ENCODE measurements around the gene ATE1. TPM values are rescaled to one million over a fixed set of nuclear protein-coding genes. Genes with fewer than 3 reads are reported as not detected.
A peak's percentile ranks its signal among the peaks of the same experiment; 100 is the strongest.

ATE1 gene
- total and polyA plus RNA-seq, 8 donors = 2.8 to 15.4 (median 8.5) TPM

DNA sequence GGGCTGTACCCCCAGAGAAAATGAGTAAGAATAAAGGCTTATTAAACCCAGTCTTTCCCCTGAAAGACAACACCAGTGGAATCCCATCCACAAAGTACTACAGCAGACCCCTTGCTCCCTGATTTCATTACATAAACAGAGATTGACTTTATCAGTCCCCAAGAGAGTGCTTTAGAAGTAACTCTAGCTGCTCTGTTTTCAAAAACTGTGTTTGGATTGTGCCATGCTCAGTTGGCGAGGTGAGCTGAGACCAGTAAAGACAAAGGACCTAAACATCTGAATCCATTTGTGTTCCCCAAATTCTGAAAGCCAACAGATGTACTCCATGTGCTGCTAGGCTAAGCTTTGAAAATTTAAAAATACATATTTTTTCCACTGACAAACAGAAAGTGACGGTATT is 127.0 kb downstream of the ATE1 start:
- Histone ChIP-seq H3K4me1 (no peaks in the 10 kb centered on the region), H3K4me3 (no peak overlapping the region), H3K36me3 (no peaks in the 10 kb centered on the region), H3K27ac (no peak overlapping the region), H3K27me3 (no peaks in the 10 kb centered on the region), H3K9me3 (no peaks in the 10 kb centered on the region)
- DNase-seq = no peak
- no peak for ATAC-seq
- intact Hi-C loops (cut with DNase I) = no loop called here
- no peak for FAIRE-seq
- 95 to 96% methylated on average over 2 of the region's 2 CpGs for WGBS, 2 donors
- TF ChIP-seq, protein P1, sequence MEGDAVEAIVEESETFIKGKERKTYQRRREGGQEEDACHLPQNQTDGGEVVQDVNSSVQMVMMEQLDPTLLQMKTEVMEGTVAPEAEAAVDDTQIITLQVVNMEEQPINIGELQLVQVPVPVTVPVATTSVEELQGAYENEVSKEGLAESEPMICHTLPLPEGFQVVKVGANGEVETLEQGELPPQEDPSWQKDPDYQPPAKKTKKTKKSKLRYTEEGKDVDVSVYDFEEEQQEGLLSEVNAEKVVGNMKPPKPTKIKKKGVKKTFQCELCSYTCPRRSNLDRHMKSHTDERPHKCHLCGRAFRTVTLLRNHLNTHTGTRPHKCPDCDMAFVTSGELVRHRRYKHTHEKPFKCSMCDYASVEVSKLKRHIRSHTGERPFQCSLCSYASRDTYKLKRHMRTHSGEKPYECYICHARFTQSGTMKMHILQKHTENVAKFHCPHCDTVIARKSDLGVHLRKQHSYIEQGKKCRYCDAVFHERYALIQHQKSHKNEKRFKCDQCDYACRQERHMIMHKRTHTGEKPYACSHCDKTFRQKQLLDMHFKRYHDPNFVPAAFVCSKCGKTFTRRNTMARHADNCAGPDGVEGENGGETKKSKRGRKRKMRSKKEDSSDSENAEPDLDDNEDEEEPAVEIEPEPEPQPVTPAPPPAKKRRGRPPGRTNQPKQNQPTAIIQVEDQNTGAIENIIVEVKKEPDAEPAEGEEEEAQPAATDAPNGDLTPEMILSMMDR (IDR thresholded peaks at IDR 0.05) = no peak

DNA sequence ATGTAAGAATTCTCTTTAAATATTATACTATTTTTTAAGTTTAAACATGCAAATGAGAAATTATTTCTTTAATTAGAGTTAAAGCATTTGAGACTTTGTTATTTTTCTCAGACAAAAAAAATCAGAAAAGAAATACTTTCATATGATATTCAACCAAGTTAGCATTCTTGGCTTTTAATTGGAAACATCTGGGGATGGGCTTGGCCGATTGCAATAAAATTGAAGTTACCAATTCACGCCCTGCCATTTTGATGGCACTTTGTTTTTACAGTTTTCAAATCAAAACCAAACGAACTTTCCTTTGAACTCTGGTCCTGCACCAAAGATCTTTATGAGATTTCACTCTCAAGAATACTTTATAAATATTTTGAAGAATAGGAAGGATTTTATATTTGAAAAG is 127.7 kb downstream of the ATE1 start:
- intact Hi-C loops (cut with DNase I) = no loop called here
- DNase-seq (no peak), ATAC-seq (no peak), FAIRE-seq (no peak)
- H3K4me1 ChIP-seq = no peaks in the 10 kb centered on the region
- WGBS, 2 donors = 78 to 82% methylated on average over 3 of the region's 3 CpGs
- no peaks in the 10 kb centered on the region for H3K27me3 ChIP-seq
- H3K36me3 ChIP-seq = no peaks in the 10 kb centered on the region
- H3K9me3 ChIP-seq = no peaks in the 10 kb centered on the region
- H3K27ac ChIP-seq = no peak overlapping the region
- TF ChIP-seq, protein P1 (IDR thresholded peaks at IDR 0.05) = no peak
- H3K4me3 ChIP-seq = no peak overlapping the region

DNA sequence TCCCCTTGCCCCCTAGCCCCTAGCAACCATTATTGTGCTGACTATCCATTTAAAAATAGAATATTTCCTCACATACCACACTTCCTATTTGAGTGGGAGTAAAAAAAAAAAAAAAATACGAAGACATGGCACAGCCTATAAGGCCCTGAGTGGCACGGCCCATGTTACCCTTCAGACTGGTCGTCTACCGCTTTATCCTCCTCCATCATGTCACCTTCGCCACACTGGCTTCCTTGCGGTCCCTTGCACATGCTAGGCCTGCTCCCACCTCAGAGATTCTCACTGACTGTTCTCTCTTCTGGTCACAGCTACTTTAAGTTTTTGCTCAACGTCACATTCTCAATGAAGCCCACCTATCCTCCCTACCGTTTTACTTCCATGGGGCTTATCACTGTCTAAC is 130.3 kb downstream of the ATE1 start:
- WGBS, 2 donors = 78 to 87% methylated on average over 8 of the region's 8 CpGs
- ATAC-seq (no peak), DNase-seq (no peak), FAIRE-seq (no peak)
- Histone ChIP-seq H3K4me1 (no peaks in the 10 kb centered on the region), H3K27me3 (no peaks in the 10 kb centered on the region), H3K9me3 (no peaks in the 10 kb centered on the region), H3K36me3 (no peaks in the 10 kb centered on the region), H3K4me3 (no peak overlapping the region), H3K27ac (no peak overlapping the region)
- intact Hi-C loops (cut with DNase I) = no loop called here
- TF ChIP-seq, protein P1 (IDR thresholded peaks at IDR 0.05) = no peak

DNA sequence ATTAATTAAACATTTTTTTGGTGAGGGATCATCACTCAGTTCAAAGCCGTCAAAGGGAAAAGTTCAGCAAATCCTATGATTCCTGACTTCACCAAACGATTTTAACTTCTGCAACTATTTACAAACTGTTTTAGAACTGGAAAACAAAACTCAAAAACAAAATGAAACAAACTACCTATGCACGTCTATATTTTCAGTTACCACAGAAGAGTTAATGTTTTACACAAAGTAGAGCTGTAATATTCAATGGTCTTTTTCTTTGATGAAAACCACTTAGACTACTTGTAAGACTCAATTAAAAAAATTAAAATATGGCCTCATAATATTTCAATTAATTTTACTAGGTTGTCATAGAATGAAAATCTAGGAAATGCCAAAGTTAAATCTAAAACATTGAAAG is 131.5 kb downstream of the ATE1 start:
- 71 to 75% methylated on average over 3 of the region's 3 CpGs for WGBS, 2 donors
- no peaks in the 10 kb centered on the region for H3K9me3 ChIP-seq
- no peak for DNase-seq

DNA sequence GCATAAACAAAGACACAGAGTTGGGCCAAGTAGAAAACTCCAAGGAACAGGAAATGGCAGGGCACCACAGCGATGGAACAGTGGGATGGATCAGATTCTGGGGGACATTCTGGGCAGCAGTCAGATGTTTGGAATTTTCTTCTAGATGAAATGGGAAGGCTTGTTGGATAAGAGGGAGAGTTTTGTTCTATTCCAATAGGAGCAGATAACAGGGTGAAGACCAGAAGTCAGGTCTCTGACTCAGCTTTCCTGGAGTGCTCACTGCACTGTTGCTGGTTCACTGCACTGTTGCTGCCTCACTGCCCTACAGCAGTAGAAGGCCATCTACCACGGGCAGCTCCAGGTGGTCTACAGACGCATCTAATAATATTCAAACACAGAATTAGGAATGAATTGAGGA is 135.6 kb downstream of the ATE1 start:
- 93% methylated on average over 3 of the region's 3 CpGs for WGBS, 2 donors
- Histone ChIP-seq H3K9me3 (no peaks in the 10 kb centered on the region), H3K27me3 (no peaks in the 10 kb centered on the region), H3K27ac (no peak overlapping the region), H3K36me3 (no peaks in the 10 kb centered on the region), H3K4me1 (no peaks in the 10 kb centered on the region), H3K4me3 (no peak overlapping the region)
- TF ChIP-seq, protein P1 (IDR thresholded peaks at IDR 0.05) = no peak
- ATAC-seq = no peak
- no peak for DNase-seq
- no peak for FAIRE-seq
- intact Hi-C loops (cut with DNase I) = no loop called here

More for the DNA sequence above, 131.5 kb downstream of the ATE1 start:
- Histone ChIP-seq H3K27ac (no peak overlapping the region), H3K4me1 (no peaks in the 10 kb centered on the region), H3K4me3 (no peak overlapping the region), H3K36me3 (no peaks in the 10 kb centered on the region), H3K27me3 (no peaks in the 10 kb centered on the region)
- intact Hi-C loops (cut with DNase I) = no loop called here
- TF ChIP-seq, protein P1 (IDR thresholded peaks at IDR 0.05) = no peak
- ATAC-seq (no peak), FAIRE-seq (peak; percentile 47)
